GM23338 (cell line): ENCODE measurements around the gene SAMD13. TPM values are rescaled to one million over a fixed set of nuclear protein-coding genes. Genes with fewer than 3 reads are reported as not detected.

Experiments
- ATAC-seq: fragments of 200-7000 bp; cut with Tn5 transposase; 3 replicates; pipeline ENCODE4 v1.9.1; 2020
- DNase-seq: peaks from one replicate; pipeline ENCODE4 v3.0.0-alpha.2; 2015; ENCODE audit warnings: low spot score
- H2AFZ ChIP-seq: fragments of 200-600 bp; sonication (generic); 2 replicates; pipeline ENCODE4 v1.8.0; 2016; ENCODE audit warnings: antibody characterized with exemption, mild to moderate bottlenecking, moderate library complexity
- H3F3A ChIP-seq: fragments of 200-600 bp; sonication (generic); replicated peaks from 2 replicates; pipeline ENCODE4 v1.8.0; 2017; ENCODE audit warnings: antibody characterized with exemption, mixed run types, low read depth
- H3K27ac ChIP-seq: fragments of 200-600 bp; sonication (generic); 2 replicates; pipeline ENCODE4 v1.6.1; 2016; ENCODE audit warnings: low read depth
- H3K27me3 ChIP-seq: fragments of 200-600 bp; sonication (generic); 2 replicates; pipeline ENCODE4 v1.8.0; 2016; ENCODE audit warnings: mild to moderate bottlenecking, mixed run types, moderate library complexity; ENCODE audit not compliant: insufficient read depth
- H3K36me3 ChIP-seq: fragments of 200-600 bp; sonication (generic); 2 replicates; pipeline ENCODE4 v1.8.0; 2016; ENCODE audit warnings: mild to moderate bottlenecking; ENCODE audit not compliant: insufficient read depth
- H3K4me1 ChIP-seq: fragments of 200-600 bp; sonication (generic); 2 replicates; pipeline ENCODE4 v1.8.0; 2016; ENCODE audit warnings: mild to moderate bottlenecking, moderate library complexity; ENCODE audit not compliant: insufficient read depth
- H3K4me2 ChIP-seq: fragments of 200-600 bp; sonication (generic); 2 replicates; pipeline ENCODE4 v1.7.1; 2017; ENCODE audit warnings: mixed run types
- H3K4me3 ChIP-seq: fragments of 200-600 bp; sonication (generic); 2 replicates; pipeline ENCODE4 v1.6.1; 2016; ENCODE audit warnings: mixed run types
- H3K79me2 ChIP-seq: fragments of 200-600 bp; sonication (generic); replicated peaks from 2 replicates; pipeline ENCODE4 v1.8.0; 2017; ENCODE audit warnings: mild to moderate bottlenecking; ENCODE audit not compliant: insufficient read depth
- H3K9me2 ChIP-seq: fragments of 200-600 bp; sonication (generic); 2 replicates; pipeline ENCODE4 v1.8.0; 2017; ENCODE audit not compliant: insufficient read depth
- H4K20me1 ChIP-seq: fragments of 200-600 bp; sonication (generic); replicated peaks from 2 replicates; pipeline ENCODE4 v1.8.0; 2017; ENCODE audit warnings: mild to moderate bottlenecking; ENCODE audit not compliant: insufficient read depth
- H3K27ac Mint-ChIP-seq: 2 replicates; pipeline ENCODE4 v1.8.0; 2020; ENCODE audit warnings: inconsistent platforms, mild to moderate bottlenecking, moderate library complexity, mixed read lengths
- H3K27me3 Mint-ChIP-seq: 3 replicates; pipeline ENCODE4 v1.8.0; 2022; ENCODE audit warnings: low read depth, mild to moderate bottlenecking, moderate library complexity, mixed read lengths, inconsistent platforms; ENCODE audit not compliant: insufficient read depth, poor library complexity
- H3K36me3 Mint-ChIP-seq: 3 replicates; pipeline ENCODE4 v1.8.0; 2021; ENCODE audit warnings: low read depth, mild to moderate bottlenecking, inconsistent platforms, moderate library complexity, mixed read lengths
- H3K4me1 Mint-ChIP-seq: 3 replicates; pipeline ENCODE4 v1.8.0; 2020; ENCODE audit warnings: mild to moderate bottlenecking, inconsistent platforms, mixed read lengths
- H3K4me3 Mint-ChIP-seq: 3 replicates; pipeline ENCODE4 v1.8.0; 2021; ENCODE audit warnings: moderate library complexity, mild to moderate bottlenecking, inconsistent platforms, mixed read lengths
- H3K9me3 Mint-ChIP-seq: 3 replicates; pipeline ENCODE4 v1.8.0; 2020; ENCODE audit warnings: moderate library complexity, mild to moderate bottlenecking, inconsistent platforms, mixed read lengths
- CREB1 ChIP-seq: fragments of 250-450 bp; sonication (Bioruptor Pico); IDR thresholded peaks from 2 replicates; pipeline ENCODE4 v1.5.0; 2020; ENCODE audit warnings: low read depth, mild to moderate bottlenecking, moderate library complexity
- CTCF ChIP-seq, 2 experiments: fragments of 200-600 bp in 1 of 2; sonication (generic) in 1 of 2; conservative IDR thresholded peaks; 2 replicates each; pipeline versions ENCODE4 v1.5.1 to v1.6.1; 2016 to 2017; ENCODE audit warnings: antibody characterized with exemption in 2 of 2, low read depth in 2 of 2, mild to moderate bottlenecking in 2 of 2, moderate library complexity in 1 of 2
- EZH2 ChIP-seq: fragments of 200-600 bp; sonication (generic); IDR thresholded peaks from one replicate; pipeline ENCODE4 v1.8.0; 2017; ENCODE audit warnings: antibody characterized with exemption, mild to moderate bottlenecking, low read depth; ENCODE audit not compliant: unreplicated experiment
- EZH2phosphoT487 ChIP-seq: fragments of 200-600 bp; sonication (generic); IDR thresholded peaks from one replicate; pipeline ENCODE4 v1.8.1; 2018; ENCODE audit warnings: antibody characterized with exemption; ENCODE audit not compliant: unreplicated experiment
- JUNB ChIP-seq: IDR thresholded peaks from one replicate; pipeline ENCODE4 v1.6.1; 2016; ENCODE audit warnings: antibody characterized with exemption; ENCODE audit not compliant: unreplicated experiment
- NANOG ChIP-seq: IDR thresholded peaks from 2 replicates; pipeline ENCODE4 v1.6.1; 2016; ENCODE audit warnings: antibody characterized with exemption, borderline replicate concordance
- POLR2AphosphoS5 ChIP-seq: IDR thresholded peaks from 2 replicates; pipeline ENCODE4 v1.6.1; 2016; ENCODE audit warnings: antibody characterized with exemption, low read depth
- REST ChIP-seq: IDR thresholded peaks from one replicate; pipeline ENCODE4 v1.6.1; 2018; ENCODE audit warnings: antibody characterized with exemption; ENCODE audit not compliant: unreplicated experiment
- STAT1 ChIP-seq: IDR thresholded peaks from one replicate; pipeline ENCODE4 v1.6.1; 2016; ENCODE audit warnings: antibody characterized with exemption; ENCODE audit not compliant: unreplicated experiment
- ZNF114 ChIP-seq: fragments of 250-450 bp; sonication (Bioruptor Pico); IDR thresholded peaks from 2 replicates; pipeline ENCODE4 v1.5.0; 2020; ENCODE audit warnings: mild to moderate bottlenecking, moderate library complexity
- ZNF331 ChIP-seq: fragments of 250-450 bp; sonication (Bioruptor Pico); IDR thresholded peaks from 2 replicates; pipeline ENCODE4 v1.5.0; 2020; ENCODE audit warnings: low read depth, mild to moderate bottlenecking, moderate library complexity
- polyA plus RNA-seq: library from polyadenylated mRNA; unstranded; fragments of >200 nt; fragmentation: Nextera tagmentation; extraction: Ambion mirVana; gene quantifications from 2 replicates; pipeline ENCODE4 v1.2.1, GENCODE V29; 2016
- total RNA-seq: library from RNA; depleted of rRNA; stranded (reverse); fragments of >200 nt; shearing (Covaris generic); gene quantifications from 2 replicates; pipeline ENCODE4 v1.2.3, GENCODE V29; 2014
- TF ChIP-seq, protein P1 (sequence below): IDR thresholded peaks from 2 replicates; pipeline ENCODE4 v1.6.1; 2016; ENCODE audit warnings: antibody characterized with exemption
- TF ChIP-seq, protein P2 (sequence below): fragments of 250-450 bp; sonication (Bioruptor Pico); IDR thresholded peaks from 2 replicates; pipeline ENCODE4 v1.5.0; 2020; ENCODE audit warnings: mild to moderate bottlenecking, moderate library complexity

SAMD13 gene
- total and polyA plus RNA-seq, 2 experiments from 2014 or later: 2.5 to 3.6 TPM

- H3K4me1 Mint-ChIP-seq: no peaks in the 10 kb centered on the region
- Histone ChIP-seq H3K4me2 (no peak overlapping the region), H3K4me1 (no peaks in the 10 kb centered on the region), H3K27me3 (no peaks in the 10 kb centered on the region), H3K27ac (no peak overlapping the region), H4K20me1 (no peaks in the 10 kb centered on the region), H3K4me3 (no peak overlapping the region), H3K36me3 (no peaks in the 10 kb centered on the region), H3K9me2 (peaks cover 10% of the 10 kb centered on the region; the same call in 1 of the 2 replicates), H3F3A (no peaks in the 10 kb centered on the region), H2AFZ (no peak overlapping the region), H3K79me2 (no peaks in the 10 kb centered on the region)
- H3K4me3 Mint-ChIP-seq: no peak overlapping the region
- no peak for ATAC-seq
- DNase-seq: no peak
- peaks cover 2% of the 10 kb centered on the region for H3K27me3 Mint-ChIP-seq
- no peaks in the 10 kb centered on the region for H3K36me3 Mint-ChIP-seq
- no peak for TF ChIP-seq JUNB
- TF ChIP-seq ZNF114 (CRISPR knock-in tag): no peak
- TF ChIP-seq EZH2phosphoT487: no peak
- TF ChIP-seq, protein P1, sequence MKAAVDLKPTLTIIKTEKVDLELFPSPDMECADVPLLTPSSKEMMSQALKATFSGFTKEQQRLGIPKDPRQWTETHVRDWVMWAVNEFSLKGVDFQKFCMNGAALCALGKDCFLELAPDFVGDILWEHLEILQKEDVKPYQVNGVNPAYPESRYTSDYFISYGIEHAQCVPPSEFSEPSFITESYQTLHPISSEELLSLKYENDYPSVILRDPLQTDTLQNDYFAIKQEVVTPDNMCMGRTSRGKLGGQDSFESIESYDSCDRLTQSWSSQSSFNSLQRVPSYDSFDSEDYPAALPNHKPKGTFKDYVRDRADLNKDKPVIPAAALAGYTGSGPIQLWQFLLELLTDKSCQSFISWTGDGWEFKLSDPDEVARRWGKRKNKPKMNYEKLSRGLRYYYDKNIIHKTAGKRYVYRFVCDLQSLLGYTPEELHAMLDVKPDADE: no peak
- no peak for TF ChIP-seq EZH2
- TF ChIP-seq ZNF331: no peak
- TF ChIP-seq STAT1: no peak
- no peak for TF ChIP-seq CREB1 (CRISPR knock-in tag)
- TF ChIP-seq, protein P2, sequence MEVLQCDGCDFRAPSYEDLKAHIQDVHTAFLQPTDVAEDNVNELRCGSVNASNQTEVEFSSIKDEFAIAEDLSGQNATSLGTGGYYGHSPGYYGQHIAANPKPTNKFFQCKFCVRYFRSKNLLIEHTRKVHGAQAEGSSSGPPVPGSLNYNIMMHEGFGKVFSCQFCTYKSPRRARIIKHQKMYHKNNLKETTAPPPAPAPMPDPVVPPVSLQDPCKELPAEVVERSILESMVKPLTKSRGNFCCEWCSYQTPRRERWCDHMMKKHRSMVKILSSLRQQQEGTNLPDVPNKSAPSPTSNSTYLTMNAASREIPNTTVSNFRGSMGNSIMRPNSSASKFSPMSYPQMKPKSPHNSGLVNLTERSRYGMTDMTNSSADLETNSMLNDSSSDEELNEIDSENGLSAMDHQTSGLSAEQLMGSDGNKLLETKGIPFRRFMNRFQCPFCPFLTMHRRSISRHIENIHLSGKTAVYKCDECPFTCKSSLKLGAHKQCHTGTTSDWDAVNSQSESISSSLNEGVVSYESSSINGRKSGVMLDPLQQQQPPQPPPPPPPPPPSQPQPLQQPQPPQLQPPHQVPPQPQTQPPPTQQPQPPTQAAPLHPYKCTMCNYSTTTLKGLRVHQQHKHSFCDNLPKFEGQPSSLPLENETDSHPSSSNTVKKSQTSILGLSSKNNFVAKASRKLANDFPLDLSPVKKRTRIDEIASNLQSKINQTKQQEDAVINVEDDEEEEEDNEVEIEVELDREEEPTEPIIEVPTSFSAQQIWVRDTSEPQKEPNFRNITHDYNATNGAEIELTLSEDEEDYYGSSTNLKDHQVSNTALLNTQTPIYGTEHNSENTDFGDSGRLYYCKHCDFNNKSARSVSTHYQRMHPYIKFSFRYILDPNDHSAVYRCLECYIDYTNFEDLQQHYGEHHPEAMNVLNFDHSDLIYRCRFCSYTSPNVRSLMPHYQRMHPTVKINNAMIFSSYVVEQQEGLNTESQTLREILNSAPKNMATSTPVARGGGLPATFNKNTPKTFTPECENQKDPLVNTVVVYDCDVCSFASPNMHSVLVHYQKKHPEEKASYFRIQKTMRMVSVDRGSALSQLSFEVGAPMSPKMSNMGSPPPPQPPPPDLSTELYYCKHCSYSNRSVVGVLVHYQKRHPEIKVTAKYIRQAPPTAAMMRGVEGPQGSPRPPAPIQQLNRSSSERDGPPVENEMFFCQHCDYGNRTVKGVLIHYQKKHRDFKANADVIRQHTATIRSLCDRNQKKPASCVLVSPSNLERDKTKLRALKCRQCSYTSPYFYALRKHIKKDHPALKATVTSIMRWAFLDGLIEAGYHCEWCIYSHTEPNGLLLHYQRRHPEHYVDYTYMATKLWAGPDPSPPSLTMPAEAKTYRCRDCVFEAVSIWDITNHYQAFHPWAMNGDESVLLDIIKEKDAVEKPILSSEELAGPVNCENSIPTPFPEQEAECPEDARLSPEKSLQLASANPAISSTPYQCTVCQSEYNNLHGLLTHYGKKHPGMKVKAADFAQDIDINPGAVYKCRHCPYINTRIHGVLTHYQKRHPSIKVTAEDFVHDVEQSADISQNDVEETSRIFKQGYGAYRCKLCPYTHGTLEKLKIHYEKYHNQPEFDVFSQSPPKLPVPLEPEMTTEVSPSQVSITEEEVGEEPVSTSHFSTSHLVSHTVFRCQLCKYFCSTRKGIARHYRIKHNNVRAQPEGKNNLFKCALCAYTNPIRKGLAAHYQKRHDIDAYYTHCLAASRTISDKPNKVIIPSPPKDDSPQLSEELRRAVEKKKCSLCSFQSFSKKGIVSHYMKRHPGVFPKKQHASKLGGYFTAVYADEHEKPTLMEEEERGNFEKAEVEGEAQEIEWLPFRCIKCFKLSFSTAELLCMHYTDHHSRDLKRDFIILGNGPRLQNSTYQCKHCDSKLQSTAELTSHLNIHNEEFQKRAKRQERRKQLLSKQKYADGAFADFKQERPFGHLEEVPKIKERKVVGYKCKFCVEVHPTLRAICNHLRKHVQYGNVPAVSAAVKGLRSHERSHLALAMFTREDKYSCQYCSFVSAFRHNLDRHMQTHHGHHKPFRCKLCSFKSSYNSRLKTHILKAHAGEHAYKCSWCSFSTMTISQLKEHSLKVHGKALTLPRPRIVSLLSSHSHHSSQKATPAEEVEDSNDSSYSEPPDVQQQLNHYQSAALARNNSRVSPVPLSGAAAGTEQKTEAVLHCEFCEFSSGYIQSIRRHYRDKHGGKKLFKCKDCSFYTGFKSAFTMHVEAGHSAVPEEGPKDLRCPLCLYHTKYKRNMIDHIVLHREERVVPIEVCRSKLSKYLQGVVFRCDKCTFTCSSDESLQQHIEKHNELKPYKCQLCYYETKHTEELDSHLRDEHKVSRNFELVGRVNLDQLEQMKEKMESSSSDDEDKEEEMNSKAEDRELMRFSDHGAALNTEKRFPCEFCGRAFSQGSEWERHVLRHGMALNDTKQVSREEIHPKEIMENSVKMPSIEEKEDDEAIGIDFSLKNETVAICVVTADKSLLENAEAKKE (CRISPR knock-in tag): no peak
- no peak for TF ChIP-seq NANOG
- no peak for TF ChIP-seq REST
- no peak for TF ChIP-seq POLR2AphosphoS5
- TF ChIP-seq CTCF (conservative IDR thresholded peaks at IDR 0.05; ENCODE audit: low read depth in 2 of 2): no peak
- H3K27ac Mint-ChIP-seq: no peak overlapping the region
- no peaks in the 10 kb centered on the region for H3K9me3 Mint-ChIP-seq
These were observed 69.4 kb downstream of the SAMD13 start for GRCh38 chr1:84370831-84371394.
